Measurements from ENCODE around the gene B3GAT1. TPM values are rescaled to one million over a fixed set of nuclear protein-coding genes. Genes with fewer than 3 reads are reported as not detected.

Gene B3GAT1
- total RNA-seq, 1 donor from 2014 or later = 0.74 TPM

GRCh38 chr11:134355656-134356055, 56.4 kb downstream of the B3GAT1 start:
- no peak for DNase-seq (ENCODE audit: extremely low spot score in 2 of 2)
- Histone ChIP-seq H3K4me1 (no peaks in the 10 kb centered on the region), H3K27ac (no peak overlapping the region), H3K9me3 (no peaks in the 10 kb centered on the region), H3K36me3 (no peaks in the 10 kb centered on the region), H3K27me3 (no peaks in the 10 kb centered on the region), H3K4me3 (no peak overlapping the region)
- intact Hi-C loops (cut with DNase I) = no loop called here
- TF ChIP-seq, protein P1, sequence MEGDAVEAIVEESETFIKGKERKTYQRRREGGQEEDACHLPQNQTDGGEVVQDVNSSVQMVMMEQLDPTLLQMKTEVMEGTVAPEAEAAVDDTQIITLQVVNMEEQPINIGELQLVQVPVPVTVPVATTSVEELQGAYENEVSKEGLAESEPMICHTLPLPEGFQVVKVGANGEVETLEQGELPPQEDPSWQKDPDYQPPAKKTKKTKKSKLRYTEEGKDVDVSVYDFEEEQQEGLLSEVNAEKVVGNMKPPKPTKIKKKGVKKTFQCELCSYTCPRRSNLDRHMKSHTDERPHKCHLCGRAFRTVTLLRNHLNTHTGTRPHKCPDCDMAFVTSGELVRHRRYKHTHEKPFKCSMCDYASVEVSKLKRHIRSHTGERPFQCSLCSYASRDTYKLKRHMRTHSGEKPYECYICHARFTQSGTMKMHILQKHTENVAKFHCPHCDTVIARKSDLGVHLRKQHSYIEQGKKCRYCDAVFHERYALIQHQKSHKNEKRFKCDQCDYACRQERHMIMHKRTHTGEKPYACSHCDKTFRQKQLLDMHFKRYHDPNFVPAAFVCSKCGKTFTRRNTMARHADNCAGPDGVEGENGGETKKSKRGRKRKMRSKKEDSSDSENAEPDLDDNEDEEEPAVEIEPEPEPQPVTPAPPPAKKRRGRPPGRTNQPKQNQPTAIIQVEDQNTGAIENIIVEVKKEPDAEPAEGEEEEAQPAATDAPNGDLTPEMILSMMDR (IDR thresholded peaks at IDR 0.05) = no peak
- TF ChIP-seq POLR2A (IDR thresholded peaks at IDR 0.05) (no peak), POLR2AphosphoS5 (IDR thresholded peaks at IDR 0.05; ENCODE audit: insufficient read depth in 1 of 2, low read depth in 1 of 2) (no peak)

DNA sequence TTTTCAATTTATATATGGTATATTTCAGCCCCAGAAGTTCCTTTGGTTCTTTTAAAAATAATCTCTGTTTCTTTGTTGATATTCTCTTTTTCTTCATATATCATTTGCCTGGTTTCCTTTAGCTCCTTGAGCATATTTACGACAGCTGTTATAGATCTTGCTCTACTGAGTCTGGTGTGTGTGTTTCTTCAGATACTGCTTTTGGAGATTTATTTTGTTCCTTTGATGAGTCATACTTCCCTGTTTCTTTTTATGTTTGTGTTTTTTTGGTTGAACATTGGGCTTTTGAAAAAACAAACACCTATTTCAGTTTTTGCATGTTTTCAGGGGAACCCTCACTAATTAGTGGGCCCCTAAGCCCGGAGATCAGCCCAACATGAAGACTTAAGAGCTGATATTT, 56.9 kb downstream of the B3GAT1 start:
- H3K4me3 ChIP-seq = no peak overlapping the region
- no peak for DNase-seq (ENCODE audit: extremely low spot score in 2 of 2)
- TF ChIP-seq, protein P1 (IDR thresholded peaks at IDR 0.05) = no peak
- no peak for TF ChIP-seq POLR2A (IDR thresholded peaks at IDR 0.05)
- no peak for TF ChIP-seq POLR2AphosphoS5 (IDR thresholded peaks at IDR 0.05; ENCODE audit: insufficient read depth in 1 of 2, low read depth in 1 of 2)
- H3K9me3 ChIP-seq = no peaks in the 10 kb centered on the region
- H3K27me3 ChIP-seq = no peaks in the 10 kb centered on the region
- H3K36me3 ChIP-seq = no peaks in the 10 kb centered on the region
- H3K27ac ChIP-seq = no peak overlapping the region
- intact Hi-C loops (cut with DNase I) = no loop called here
- no peaks in the 10 kb centered on the region for H3K4me1 ChIP-seq

DNA sequence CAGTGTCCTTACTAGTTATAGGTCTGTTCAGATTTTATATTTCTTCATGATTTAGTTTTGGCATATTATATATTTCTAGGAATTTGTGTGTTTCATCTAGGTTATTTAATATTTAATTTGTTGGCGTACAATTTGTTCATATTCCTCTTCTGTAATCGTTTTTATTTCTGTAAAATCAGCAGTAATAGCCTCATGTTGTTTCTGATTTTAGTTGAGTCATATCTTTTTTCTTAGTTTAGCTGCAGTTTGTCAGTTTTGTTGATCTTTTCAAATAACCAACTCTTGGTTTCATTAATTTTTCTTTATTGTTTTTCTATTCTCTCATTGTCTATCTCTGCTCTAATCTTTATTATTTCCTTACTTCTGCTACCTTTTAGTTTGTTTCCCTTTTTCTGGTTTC, 59.9 kb downstream of the B3GAT1 start:
- Histone ChIP-seq H3K4me1 (no peaks in the 10 kb centered on the region), H3K27me3 (no peaks in the 10 kb centered on the region), H3K4me3 (no peak overlapping the region), H3K9me3 (no peaks in the 10 kb centered on the region), H3K36me3 (no peaks in the 10 kb centered on the region), H3K27ac (no peak overlapping the region)
- DNase-seq (ENCODE audit: extremely low spot score in 2 of 2) = no peak
- intact Hi-C loops (cut with DNase I) = no loop called here
- TF ChIP-seq POLR2AphosphoS5 (IDR thresholded peaks at IDR 0.05; ENCODE audit: insufficient read depth in 1 of 2, low read depth in 1 of 2) = no peak
- TF ChIP-seq, protein P1 (IDR thresholded peaks at IDR 0.05) = no peak
- no peak for TF ChIP-seq POLR2A (IDR thresholded peaks at IDR 0.05)

GRCh38 chr11:134350381-134350780, 61.7 kb downstream of the B3GAT1 start:
- TF ChIP-seq POLR2AphosphoS5 (IDR thresholded peaks at IDR 0.05; ENCODE audit: insufficient read depth in 1 of 2, low read depth in 1 of 2) (no peak), POLR2A (IDR thresholded peaks at IDR 0.05) (no peak)
- TF ChIP-seq, protein P1 (IDR thresholded peaks at IDR 0.05) = no peak
- Histone ChIP-seq H3K9me3 (no peaks in the 10 kb centered on the region), H3K36me3 (no peaks in the 10 kb centered on the region), H3K4me3 (no peak overlapping the region), H3K27me3 (no peaks in the 10 kb centered on the region), H3K4me1 (no peaks in the 10 kb centered on the region), H3K27ac (no peak overlapping the region)
- intact Hi-C loops (cut with DNase I) = no loop called here
- DNase-seq (ENCODE audit: extremely low spot score in 2 of 2) = no peak

DNA sequence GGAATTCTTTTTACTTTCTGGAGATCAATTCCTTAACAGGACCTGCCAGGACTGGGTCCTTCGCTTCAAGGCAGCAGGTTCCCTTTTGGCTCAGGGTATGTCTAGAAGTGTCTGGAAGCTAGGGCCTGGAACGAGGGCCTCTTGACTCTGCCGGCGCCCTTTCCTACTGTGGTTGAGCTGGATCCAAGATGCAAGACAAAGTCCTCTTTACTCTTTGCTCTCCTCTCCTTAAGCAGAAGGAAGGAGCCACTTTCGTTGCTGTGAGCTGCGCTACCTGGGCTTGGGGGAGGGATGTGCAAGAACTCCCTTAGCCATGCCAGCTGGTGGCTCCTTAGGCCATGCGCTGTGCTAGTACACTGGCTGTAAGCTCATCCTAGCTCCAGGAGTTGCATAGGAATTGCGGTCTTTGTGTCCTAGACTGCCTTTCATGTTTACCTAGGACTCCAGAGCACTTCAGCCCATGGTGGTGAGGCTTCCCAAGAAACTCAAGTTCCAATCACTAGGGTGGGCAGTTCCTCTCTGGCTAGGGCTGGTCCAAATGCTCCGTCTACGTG, 62.2 kb downstream of the B3GAT1 start:
- Histone ChIP-seq H3K27ac (no peak overlapping the region), H3K9me3 (no peaks in the 10 kb centered on the region), H3K4me1 (no peaks in the 10 kb centered on the region), H3K36me3 (no peaks in the 10 kb centered on the region), H3K27me3 (no peaks in the 10 kb centered on the region), H3K4me3 (no peak overlapping the region)
- no peak for DNase-seq (ENCODE audit: extremely low spot score in 2 of 2)
- TF ChIP-seq POLR2A (IDR thresholded peaks at IDR 0.05) = no peak
- TF ChIP-seq, protein P1 (IDR thresholded peaks at IDR 0.05) = no peak
- TF ChIP-seq POLR2AphosphoS5 (IDR thresholded peaks at IDR 0.05; ENCODE audit: insufficient read depth in 1 of 2, low read depth in 1 of 2) = no peak
- intact Hi-C loops (cut with DNase I) = no loop called here
